Adrenal gland (tissue), 12 donors: ENCODE data around the gene TRIM62. TPM values are rescaled to one million over a fixed set of nuclear protein-coding genes. Genes with fewer than 3 reads are reported as not detected.

Source experiments
- DNase-seq, 7 donors: peaks; one replicate each; pipeline ENCODE4 v3.0.0-alpha.2; 2019 to 2020
- H3K27ac ChIP-seq, 5 donors: fragments of 200-600 bp; sonication (generic) in 4 of 5; 1 replicate in 3 of 5; 2 replicates in 2 of 5; pipeline versions ENCODE4 v1.5.1 to v1.8.0; 2016 to 2020; ENCODE audit warnings: mild to moderate bottlenecking in 1 of 5
- H3K27me3 ChIP-seq: fragments of 200-600 bp; 2 replicates; pipeline ENCODE4 v1.8.0; 2021
- H3K36me3 ChIP-seq, 2 donors: fragments of 200-600 bp; replicated peaks in 1 of 2; 1 replicate in 1 of 2; 2 replicates in 1 of 2; pipeline versions ENCODE4 v1.5.1 to v1.8.0; 2018 to 2022
- H3K4me1 ChIP-seq, 2 donors: fragments of 200-600 bp; replicated peaks in 1 of 2; 1 replicate in 1 of 2; 2 replicates in 1 of 2; pipeline versions ENCODE4 v1.5.1 to v1.8.0; 2018 to 2021
- H3K4me3 ChIP-seq, 4 donors: fragments of 200-600 bp; sonication (generic) in 3 of 4; one replicate each; pipeline ENCODE4 v1.5.1; 2016 to 2018
- H3K9me3 ChIP-seq, 3 donors: fragments of 200-600 bp; sonication (generic) in 1 of 3; replicated peaks in 1 of 3; 1 replicate in 2 of 3; 2 replicates in 1 of 3; pipeline versions ENCODE4 v1.5.1 to v1.8.0; 2016 to 2021
- POLR2A ChIP-seq, 2 donors: fragments of 450-650 bp; IDR thresholded peaks; one replicate each; pipeline ENCODE4 v1.6.1; 2017; ENCODE audit warnings: antibody characterized with exemption in 2 of 2, mild to moderate bottlenecking in 2 of 2, moderate library complexity in 1 of 2
- WGBS, 4 donors: extraction: QIAGEN DNeasy Blood & Tissue Kit in 2 of 4; methylation state at CpG; one replicate each; pipeline versions ENCODE4 v1.1.5 to v1.1.7; 2013 to 2017; 5-methylcytosine and 5-hydroxymethylcytosine counted together
- intact Hi-C, 2 donors: fragments of 100-400 bp; cut with DNase I; formaldehyde crosslinking; loops; one replicate each; pipeline versions ENCODE4 v1.14.1 to v1.15.0; 2022 to 2023
- polyA plus RNA-seq, 3 donors: library from polyadenylated mRNA; stranded (reverse); fragments of 200-250 nt in 2 of 3; fragments of 350-450 nt in 1 of 3; fragmentation: Illumina TruSeq in 1 of 3; extraction: RNeasy Lipid Tissue Mini Kit (QIAGEN cat#74804) in 1 of 3; gene quantifications; one replicate each; pipeline ENCODE4 v1.2.3, GENCODE V29; 2013 to 2014
- total RNA-seq, 9 donors: library from RNA; depleted of rRNA in 4 of 9; stranded (reverse); fragments of >200 nt in 4 of 9; fragments of 120-200 nt in 1 of 9; fragmentation: NEBNext Ultra II Directional in 1 of 9; extraction: Animal tissue kit (Norgen Biotek cat#: 25700) in 1 of 9; gene quantifications; one replicate each; pipeline versions ENCODE4 v1.1.0 to v1.2.4, GENCODE V29; 2013 to 2023
- TF ChIP-seq, protein P1 (sequence below), 6 experiments: fragments of 450-650 bp in 4 of 6; fragments of 200-600 bp in 2 of 6; sonication (generic) in 1 of 6; IDR thresholded peaks; 1 replicate in 5 of 6; 2 replicates in 1 of 6; pipeline versions ENCODE4 v1.5.1 to v1.8.0; 2016 to 2021; ENCODE audit warnings: antibody characterized with exemption in 6 of 6, mild to moderate bottlenecking in 2 of 6, moderate library complexity in 1 of 6
- donor health status: healthy with polysubstance abuse.
- donor health status: Bipolar disorder and iron deficiency.
- donor health status: DM: yes; HTN: yes; CAD: no.
- donor health status: DM: no; HTN: no; CAD: no.
- donor health status: DM: no; HTN: no; CAD: no.
- donor health status: DM: yes; HTN: yes; CAD: no.

TRIM62 gene
- total and polyA plus RNA-seq, 12 donors = 3.7 to 19.5 (median 10.0) TPM

- DNase-seq = no peak
- WGBS, 4 donors = 90 to 95% (median 93%) methylated on average over 6 to 7 of the region's 7 CpGs
- Histone ChIP-seq H3K27me3 (no peaks in the 10 kb centered on the region), H3K4me3 (no peak overlapping the region), H3K4me1 (no peaks in the 10 kb centered on the region), H3K9me3 (peaks cover 0 to 9% (median 0%) of the 10 kb centered on the region in 3 donors), H3K36me3 (no peaks in the 10 kb centered on the region), H3K27ac (peak overlapping the region in 1 of 5 donors; percentile 7)
- TF ChIP-seq POLR2A (IDR thresholded peaks at IDR 0.05) = no peak
- TF ChIP-seq, protein P1, sequence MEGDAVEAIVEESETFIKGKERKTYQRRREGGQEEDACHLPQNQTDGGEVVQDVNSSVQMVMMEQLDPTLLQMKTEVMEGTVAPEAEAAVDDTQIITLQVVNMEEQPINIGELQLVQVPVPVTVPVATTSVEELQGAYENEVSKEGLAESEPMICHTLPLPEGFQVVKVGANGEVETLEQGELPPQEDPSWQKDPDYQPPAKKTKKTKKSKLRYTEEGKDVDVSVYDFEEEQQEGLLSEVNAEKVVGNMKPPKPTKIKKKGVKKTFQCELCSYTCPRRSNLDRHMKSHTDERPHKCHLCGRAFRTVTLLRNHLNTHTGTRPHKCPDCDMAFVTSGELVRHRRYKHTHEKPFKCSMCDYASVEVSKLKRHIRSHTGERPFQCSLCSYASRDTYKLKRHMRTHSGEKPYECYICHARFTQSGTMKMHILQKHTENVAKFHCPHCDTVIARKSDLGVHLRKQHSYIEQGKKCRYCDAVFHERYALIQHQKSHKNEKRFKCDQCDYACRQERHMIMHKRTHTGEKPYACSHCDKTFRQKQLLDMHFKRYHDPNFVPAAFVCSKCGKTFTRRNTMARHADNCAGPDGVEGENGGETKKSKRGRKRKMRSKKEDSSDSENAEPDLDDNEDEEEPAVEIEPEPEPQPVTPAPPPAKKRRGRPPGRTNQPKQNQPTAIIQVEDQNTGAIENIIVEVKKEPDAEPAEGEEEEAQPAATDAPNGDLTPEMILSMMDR (IDR thresholded peaks at IDR 0.05) = no peak
- intact Hi-C loops = loop anchor here (2.0 to 10.0 kb wide), 4 partner anchors 75 to 147 kb away; no protein-coding TSS in a partner anchor
These were observed 38.2 kb upstream of the TRIM62 start for GRCh38 chr1:33219886-33220661.

GRCh38 chr1:33211972-33212371 is 30.1 kb upstream of the TRIM62 start:
- Histone ChIP-seq H3K27ac (no peak overlapping the region), H3K27me3 (no peaks in the 10 kb centered on the region), H3K4me1 (no peaks in the 10 kb centered on the region), H3K9me3 (no peaks in the 10 kb centered on the region), H3K4me3 (no peak overlapping the region), H3K36me3 (no peaks in the 10 kb centered on the region)
- intact Hi-C loops = no loop called here
- no peak for DNase-seq
- TF ChIP-seq, protein P1 (IDR thresholded peaks at IDR 0.05) = no peak
- TF ChIP-seq POLR2A (IDR thresholded peaks at IDR 0.05) = no peak
- 89 to 97% (median 96%) methylated on average over 3 of the region's 3 CpGs for WGBS, 4 donors

DNA sequence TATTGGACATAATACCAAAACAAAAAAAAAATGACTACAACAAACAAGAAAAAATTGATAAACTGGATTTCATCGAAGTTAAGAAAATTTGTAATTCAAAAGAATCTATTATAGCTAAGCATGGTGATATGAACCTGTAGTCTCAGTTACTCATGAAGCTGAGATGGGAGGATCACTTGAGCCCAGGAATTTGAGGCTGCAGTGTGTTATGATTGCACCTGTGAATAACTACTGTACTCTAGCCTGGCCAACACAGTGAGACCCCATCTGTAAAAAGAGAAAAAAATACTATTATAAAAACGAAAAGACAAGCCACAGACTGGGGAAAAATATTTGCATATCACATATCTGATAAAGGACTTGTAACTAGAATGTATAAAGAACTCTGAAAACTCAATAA is 24.5 kb upstream of the TRIM62 start:
- intact Hi-C loops = no loop called here

GRCh38 chr1:33195556-33195955 is 13.7 kb upstream of the TRIM62 start:
- 80 to 93% (median 89%) methylated on average over 2 of the region's 2 CpGs for WGBS, 4 donors
- H3K27ac ChIP-seq = no peak overlapping the region

More for the DNA sequence above, 24.5 kb upstream of the TRIM62 start:
- no peak for TF ChIP-seq POLR2A (IDR thresholded peaks at IDR 0.05)
- TF ChIP-seq, protein P1 (IDR thresholded peaks at IDR 0.05) = no peak
- no peaks in the 10 kb centered on the region for H3K27me3 ChIP-seq
- no peaks in the 10 kb centered on the region for H3K9me3 ChIP-seq
- 59 to 73% (median 72%) methylated on average over 2 of the region's 2 CpGs for WGBS, 4 donors
- no peaks in the 10 kb centered on the region for H3K36me3 ChIP-seq
- no peaks in the 10 kb centered on the region for H3K4me1 ChIP-seq
- DNase-seq = no peak
- H3K27ac ChIP-seq = no peak overlapping the region
- H3K4me3 ChIP-seq = no peak overlapping the region

More at GRCh38 chr1:33195556-33195955, 13.7 kb upstream of the TRIM62 start:
- no peaks in the 10 kb centered on the region for H3K9me3 ChIP-seq
- DNase-seq = no peak
- no peak overlapping the region for H3K4me3 ChIP-seq
- H3K36me3 ChIP-seq = no peaks in the 10 kb centered on the region
- intact Hi-C loops = no loop called here
- H3K27me3 ChIP-seq = no peaks in the 10 kb centered on the region
- TF ChIP-seq, protein P1 (IDR thresholded peaks at IDR 0.05) = no peak
- no peak for TF ChIP-seq POLR2A (IDR thresholded peaks at IDR 0.05)
- no peaks in the 10 kb centered on the region for H3K4me1 ChIP-seq
